Gastroesophageal sphincter (tissue), 4 donors: ENCODE data around the gene ERVW-1. TPM values are rescaled to one million over a fixed set of nuclear protein-coding genes. Genes with fewer than 3 reads are reported as not detected.
A peak's percentile ranks its signal among the peaks of the same experiment; 100 is the strongest.
"Not testable (repeated sequence)": the region's sequence is repeated elsewhere in the genome, so short reads cannot be mapped to it uniquely, and the experiment has no call there.

ENCODE experiments used
- ATAC-seq: fragments of 150-250 bp; one replicate; pipeline ENCODE4 v1.9.1; 2016; ENCODE audit warnings: mild to moderate bottlenecking, moderate library complexity
- H3K27ac ChIP-seq, 4 donors: fragments of 200-600 bp; sonication (generic) in 3 of 4; 1 replicate in 3 of 4; 2 replicates in 1 of 4; pipeline ENCODE4 v1.5.1; 2016 to 2019
- H3K27me3 ChIP-seq: fragments of 200-600 bp; sonication (generic); one replicate; pipeline ENCODE4 v1.5.1; 2019
- H3K36me3 ChIP-seq, 2 donors: fragments of 200-600 bp; sonication (generic); one replicate each; pipeline ENCODE4 v1.5.1; 2019; ENCODE audit warnings: control low read depth in 1 of 2
- H3K4me1 ChIP-seq, 3 donors: fragments of 200-600 bp; sonication (generic); 1 replicate in 2 of 3; 2 replicates in 1 of 3; pipeline ENCODE4 v1.5.1; 2016 to 2019; ENCODE audit warnings: control low read depth in 2 of 3
- H3K4me3 ChIP-seq, 2 donors: fragments of 200-600 bp; sonication (generic); one replicate each; pipeline ENCODE4 v1.5.1; 2019; ENCODE audit warnings: mild to moderate bottlenecking in 1 of 2, moderate library complexity in 1 of 2
- H3K9me3 ChIP-seq, 3 donors: fragments of 200-600 bp; sonication (generic); one replicate each; pipeline ENCODE4 v1.5.1; 2017 to 2019; ENCODE audit warnings: control low read depth in 2 of 3
- EP300 ChIP-seq: sonication (generic); formaldehyde crosslinking; IDR thresholded peaks from one replicate; pipeline ENCODE4 v1.6.1; 2017; ENCODE audit warnings: antibody characterized with exemption, mild to moderate bottlenecking
- POLR2A ChIP-seq, 2 donors: fragments of 450-650 bp; IDR thresholded peaks; one replicate each; pipeline ENCODE4 v1.6.1; 2017; ENCODE audit warnings: antibody characterized with exemption in 2 of 2, mild to moderate bottlenecking in 2 of 2, moderate library complexity in 1 of 2
- POLR2AphosphoS5 ChIP-seq: sonication (generic); formaldehyde crosslinking; IDR thresholded peaks from one replicate; pipeline ENCODE4 v1.6.1; 2017; ENCODE audit warnings: antibody characterized with exemption
- WGBS, 2 donors: methylation state at CpG; one replicate each; pipeline ENCODE4 v1.1.5; 2018; ENCODE audit warnings: low coverage in 1 of 2; 5-methylcytosine and 5-hydroxymethylcytosine counted together
- total RNA-seq, 4 donors: library from RNA; depleted of rRNA; stranded (reverse); fragments of >200 nt; gene quantifications; one replicate each; pipeline ENCODE4 v1.1.0, GENCODE V29; 2016
- TF ChIP-seq, protein P1 (sequence below), 4 experiments: fragments of 200-600 bp in 2 of 4; fragments of 450-650 bp in 2 of 4; sonication (generic) in 1 of 4; IDR thresholded peaks; one replicate each; pipeline ENCODE4 v1.5.1; 2017 to 2019; ENCODE audit warnings: antibody characterized with exemption in 4 of 4, mild to moderate bottlenecking in 2 of 4, moderate library complexity in 2 of 4

ERVW-1 gene
- total RNA-seq, 4 donors from 2014 or later, result not detected

- 53% methylated on average over 16 of the region's 21 CpGs; no CpG with 5 or more reads in 1 of the 2 donors for WGBS, 2 donors
These were observed 30.8 kb downstream of the ERVW-1 start for GRCh38 chr7:92446869-92447344.

GRCh38 chr7:92442720-92443119 lies 35.0 kb downstream of the ERVW-1 start:
- 80 to 92% methylated on average over 1 to 2 of the region's 2 CpGs for WGBS, 2 donors
- H3K4me3 ChIP-seq, H3K9me3 ChIP-seq, H3K27me3 ChIP-seq, H3K4me1 ChIP-seq, ATAC-seq, H3K36me3 ChIP-seq, H3K27ac ChIP-seq: not testable (repeated sequence)

More at GRCh38 chr7:92446869-92447344, 30.8 kb downstream of the ERVW-1 start:
- no peaks in the 10 kb centered on the region for H3K27me3 ChIP-seq
- peaks cover 0 to 23% of the 10 kb centered on the region in 2 donors for H3K36me3 ChIP-seq
- H3K9me3 ChIP-seq, result no peaks in the 10 kb centered on the region
- peak overlapping the region; percentile 97 to 99 for H3K4me3 ChIP-seq
- H3K27ac ChIP-seq, result peak overlapping the region in 3 of 4 donors; percentile 93 to 98 (median 97)
- H3K4me1 ChIP-seq, result peaks cover 0 to 17% (median 5%) of the 10 kb centered on the region in 3 donors
- no peak for TF ChIP-seq POLR2A (IDR thresholded peaks at IDR 0.05)
- TF ChIP-seq EP300, result no peak
- TF ChIP-seq POLR2AphosphoS5, result no peak
- TF ChIP-seq, protein P1, sequence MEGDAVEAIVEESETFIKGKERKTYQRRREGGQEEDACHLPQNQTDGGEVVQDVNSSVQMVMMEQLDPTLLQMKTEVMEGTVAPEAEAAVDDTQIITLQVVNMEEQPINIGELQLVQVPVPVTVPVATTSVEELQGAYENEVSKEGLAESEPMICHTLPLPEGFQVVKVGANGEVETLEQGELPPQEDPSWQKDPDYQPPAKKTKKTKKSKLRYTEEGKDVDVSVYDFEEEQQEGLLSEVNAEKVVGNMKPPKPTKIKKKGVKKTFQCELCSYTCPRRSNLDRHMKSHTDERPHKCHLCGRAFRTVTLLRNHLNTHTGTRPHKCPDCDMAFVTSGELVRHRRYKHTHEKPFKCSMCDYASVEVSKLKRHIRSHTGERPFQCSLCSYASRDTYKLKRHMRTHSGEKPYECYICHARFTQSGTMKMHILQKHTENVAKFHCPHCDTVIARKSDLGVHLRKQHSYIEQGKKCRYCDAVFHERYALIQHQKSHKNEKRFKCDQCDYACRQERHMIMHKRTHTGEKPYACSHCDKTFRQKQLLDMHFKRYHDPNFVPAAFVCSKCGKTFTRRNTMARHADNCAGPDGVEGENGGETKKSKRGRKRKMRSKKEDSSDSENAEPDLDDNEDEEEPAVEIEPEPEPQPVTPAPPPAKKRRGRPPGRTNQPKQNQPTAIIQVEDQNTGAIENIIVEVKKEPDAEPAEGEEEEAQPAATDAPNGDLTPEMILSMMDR (IDR thresholded peaks at IDR 0.05), result no peak
- no peak for ATAC-seq

DNA sequence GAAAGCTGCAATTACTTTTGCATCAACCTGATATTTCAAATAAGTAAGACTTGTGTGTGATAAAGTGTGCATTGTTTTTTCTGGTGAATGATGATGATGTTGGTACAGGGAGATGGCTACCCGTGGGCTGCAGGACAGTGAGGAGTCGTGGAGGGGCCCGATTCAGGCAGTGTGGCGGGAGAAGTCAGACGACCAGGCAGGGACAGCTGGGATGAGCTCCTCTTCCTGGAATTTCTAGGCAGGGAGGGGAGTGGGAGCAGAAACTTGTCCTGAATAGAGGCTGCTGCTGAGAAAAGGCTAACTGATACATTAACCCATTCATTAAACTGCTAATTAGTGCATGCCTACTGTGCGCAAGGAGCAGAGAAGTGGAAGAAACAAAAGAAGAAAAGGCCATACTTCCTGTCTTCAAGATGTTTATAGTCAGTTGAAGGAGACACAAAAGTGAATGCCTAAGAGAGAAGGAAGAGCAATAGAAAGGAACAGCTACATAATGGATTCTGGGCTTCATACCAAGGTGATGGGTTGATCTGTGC lies 39.7 kb downstream of the ERVW-1 start:
- Histone ChIP-seq H3K4me3 (no peak overlapping the region), H3K27me3 (no peaks in the 10 kb centered on the region), H3K36me3 (no peaks in the 10 kb centered on the region), H3K27ac (no peak overlapping the region), H3K9me3 (no peaks in the 10 kb centered on the region), H3K4me1 (no peaks in the 10 kb centered on the region)
- TF ChIP-seq EP300 (no peak), POLR2A (IDR thresholded peaks at IDR 0.05) (no peak), POLR2AphosphoS5 (no peak)
- TF ChIP-seq, protein P1 (IDR thresholded peaks at IDR 0.05), result no peak
- 74 to 79% methylated on average over 6 of the region's 6 CpGs for WGBS, 2 donors
- ATAC-seq, result no peak

GRCh38 chr7:92436612-92437445 lies 40.9 kb downstream of the ERVW-1 start:
- H3K36me3 ChIP-seq, result no peaks in the 10 kb centered on the region
- H3K27ac ChIP-seq, result no peak overlapping the region
- H3K27me3 ChIP-seq, result no peaks in the 10 kb centered on the region
- H3K9me3 ChIP-seq, result no peaks in the 10 kb centered on the region
- TF ChIP-seq POLR2AphosphoS5 (no peak), POLR2A (IDR thresholded peaks at IDR 0.05) (no peak), EP300 (no peak)
- TF ChIP-seq, protein P1 (IDR thresholded peaks at IDR 0.05), result no peak
- WGBS, 2 donors, result 57 to 61% methylated on average over 5 to 6 of the region's 7 CpGs
- H3K4me3 ChIP-seq, result no peak overlapping the region
- no peak for ATAC-seq
- H3K4me1 ChIP-seq, result no peaks in the 10 kb centered on the region

DNA sequence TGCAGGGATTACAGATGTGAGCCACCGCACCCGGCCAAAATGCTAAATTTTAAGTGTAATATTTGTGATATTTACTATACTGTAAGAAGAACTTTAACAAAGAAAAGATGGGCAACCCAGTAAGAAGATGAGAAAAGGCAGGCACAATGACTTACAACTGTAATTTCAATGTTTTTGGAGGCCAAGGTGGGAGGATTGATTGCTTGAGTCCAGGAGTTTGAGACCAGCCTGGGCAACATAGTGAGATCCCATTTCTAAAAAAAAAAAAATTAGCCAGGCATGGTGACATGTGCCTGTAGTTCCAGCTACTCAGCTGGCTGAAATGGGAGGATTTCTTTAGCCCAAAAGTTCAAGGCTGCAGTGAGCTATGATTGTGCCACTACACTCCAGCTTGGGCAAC lies 42.2 kb downstream of the ERVW-1 start:
- no peaks in the 10 kb centered on the region for H3K27me3 ChIP-seq
- WGBS, 2 donors, result no CpG with 5 or more reads among the region's 2 CpGs
- H3K36me3 ChIP-seq, result no peaks in the 10 kb centered on the region
- H3K9me3 ChIP-seq, result no peaks in the 10 kb centered on the region
- ATAC-seq, result no peak
- no peak overlapping the region for H3K4me3 ChIP-seq
- no peak overlapping the region for H3K27ac ChIP-seq
- no peaks in the 10 kb centered on the region for H3K4me1 ChIP-seq
- TF ChIP-seq, protein P1 (IDR thresholded peaks at IDR 0.05), result no peak
- no peak for TF ChIP-seq POLR2AphosphoS5
- TF ChIP-seq POLR2A (IDR thresholded peaks at IDR 0.05), result no peak
- no peak for TF ChIP-seq EP300
